Testis (tissue), 2 donors: ENCODE results near the gene GABRB2.

Source experiments
- POLR2A ChIP-seq: fragments of 450-650 bp; IDR thresholded peaks from one replicate; pipeline ENCODE4 v1.6.1; 2017; ENCODE audit warnings: antibody characterized with exemption, mild to moderate bottlenecking, moderate library complexity
- TF ChIP-seq, protein P1 (sequence below), 3 experiments: fragments of 450-650 bp in 2 of 3; fragments of 200-600 bp in 1 of 3; sonication (generic) in 1 of 3; IDR thresholded peaks; one replicate each; pipeline ENCODE4 v1.5.1; 2016 to 2019; ENCODE audit warnings: antibody characterized with exemption in 3 of 3, mild to moderate bottlenecking in 2 of 3, moderate library complexity in 1 of 3

DNA sequence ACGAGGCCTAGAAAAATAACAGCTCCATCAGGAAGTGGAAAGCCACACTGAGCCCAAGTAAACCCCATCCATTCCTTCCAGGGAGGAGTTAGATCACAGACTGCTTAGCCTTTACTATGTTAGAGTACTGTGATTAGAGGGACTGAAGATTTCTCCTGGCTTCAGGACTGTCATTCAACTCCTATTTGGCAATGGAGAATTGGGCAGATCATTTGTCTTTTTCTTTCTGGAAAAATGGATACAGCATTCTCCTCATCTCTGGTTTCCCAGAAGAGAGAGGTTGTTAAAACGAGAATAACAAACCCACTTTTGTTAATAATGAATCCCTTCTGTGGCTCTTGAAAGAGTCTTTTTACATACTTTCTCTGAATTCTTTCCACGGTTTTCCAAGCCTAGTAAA is 150.4 kb downstream of the GABRB2 start:
- no peak for TF ChIP-seq POLR2A
- TF ChIP-seq, protein P1, sequence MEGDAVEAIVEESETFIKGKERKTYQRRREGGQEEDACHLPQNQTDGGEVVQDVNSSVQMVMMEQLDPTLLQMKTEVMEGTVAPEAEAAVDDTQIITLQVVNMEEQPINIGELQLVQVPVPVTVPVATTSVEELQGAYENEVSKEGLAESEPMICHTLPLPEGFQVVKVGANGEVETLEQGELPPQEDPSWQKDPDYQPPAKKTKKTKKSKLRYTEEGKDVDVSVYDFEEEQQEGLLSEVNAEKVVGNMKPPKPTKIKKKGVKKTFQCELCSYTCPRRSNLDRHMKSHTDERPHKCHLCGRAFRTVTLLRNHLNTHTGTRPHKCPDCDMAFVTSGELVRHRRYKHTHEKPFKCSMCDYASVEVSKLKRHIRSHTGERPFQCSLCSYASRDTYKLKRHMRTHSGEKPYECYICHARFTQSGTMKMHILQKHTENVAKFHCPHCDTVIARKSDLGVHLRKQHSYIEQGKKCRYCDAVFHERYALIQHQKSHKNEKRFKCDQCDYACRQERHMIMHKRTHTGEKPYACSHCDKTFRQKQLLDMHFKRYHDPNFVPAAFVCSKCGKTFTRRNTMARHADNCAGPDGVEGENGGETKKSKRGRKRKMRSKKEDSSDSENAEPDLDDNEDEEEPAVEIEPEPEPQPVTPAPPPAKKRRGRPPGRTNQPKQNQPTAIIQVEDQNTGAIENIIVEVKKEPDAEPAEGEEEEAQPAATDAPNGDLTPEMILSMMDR (IDR thresholded peaks at IDR 0.05) = no peak
